SK-N-SH treated with all-trans-retinoic acid at 6 μM for 48 hours (cell line): ENCODE measurements around the gene KCNC3.

Experiments
- BACH2 ChIP-seq: fragments of 250-450 bp; sonication (Bioruptor Pico); IDR thresholded peaks from 2 replicates; pipeline ENCODE4 v1.9.0; 2021; ENCODE audit warnings: mild to moderate bottlenecking, borderline replicate concordance
- CSRNP3 ChIP-seq: fragments of 250-450 bp; sonication (Bioruptor Pico); IDR thresholded peaks from 2 replicates; pipeline ENCODE4 v1.5.1; 2021; ENCODE audit warnings: mild to moderate bottlenecking, moderate library complexity
- PPARA ChIP-seq: fragments of 250-450 bp; sonication (Bioruptor Pico); IDR thresholded peaks from 2 replicates; pipeline ENCODE4 v1.5.0; 2020; ENCODE audit warnings: mild to moderate bottlenecking, borderline replicate concordance

- TF ChIP-seq CSRNP3 (CRISPR knock-in tag) = no peak
- TF ChIP-seq PPARA (CRISPR knock-in tag) = no peak
- no peak for TF ChIP-seq BACH2 (CRISPR knock-in tag)
Observed at GRCh38 chr19:50349277-50350057, 20.3 kb upstream of the KCNC3 start.
